Stimulated activated naive CD4-positive, alpha-beta T cell (primary cell): Measurements from ENCODE around the gene BTG2.
"Not testable (repeated sequence)": the region's sequence is repeated elsewhere in the genome, so short reads cannot be mapped to it uniquely, and the experiment has no call there.

ENCODE experiments used
- DNase-seq, 6 experiments: peaks; one replicate each; lab custom pipeline; 2025; lab: John Stamatoyannopoulos, UW

Gene BTG2

DNA sequence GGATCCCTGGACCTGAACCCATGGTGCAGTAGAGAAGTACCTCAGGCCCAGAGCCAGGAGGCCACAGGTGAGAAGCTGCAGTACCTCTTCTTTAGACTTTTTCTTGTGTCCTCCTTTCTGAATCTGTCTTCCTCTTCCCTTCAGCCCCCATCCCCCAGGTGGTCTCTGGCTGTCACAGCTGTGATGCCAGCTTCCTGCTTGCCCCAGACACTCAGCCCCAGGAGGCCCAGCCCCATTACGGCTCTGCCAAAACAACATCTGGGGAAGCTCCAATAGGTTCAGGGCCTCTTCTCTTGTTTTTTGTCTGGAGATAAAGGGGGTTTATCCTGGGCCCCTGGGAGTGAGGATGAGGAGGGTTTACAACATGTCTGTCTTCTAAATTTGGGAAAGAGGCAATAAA lies 9.5 kb upstream of the BTG2 start:
- DNase-seq, result no peak

DNA sequence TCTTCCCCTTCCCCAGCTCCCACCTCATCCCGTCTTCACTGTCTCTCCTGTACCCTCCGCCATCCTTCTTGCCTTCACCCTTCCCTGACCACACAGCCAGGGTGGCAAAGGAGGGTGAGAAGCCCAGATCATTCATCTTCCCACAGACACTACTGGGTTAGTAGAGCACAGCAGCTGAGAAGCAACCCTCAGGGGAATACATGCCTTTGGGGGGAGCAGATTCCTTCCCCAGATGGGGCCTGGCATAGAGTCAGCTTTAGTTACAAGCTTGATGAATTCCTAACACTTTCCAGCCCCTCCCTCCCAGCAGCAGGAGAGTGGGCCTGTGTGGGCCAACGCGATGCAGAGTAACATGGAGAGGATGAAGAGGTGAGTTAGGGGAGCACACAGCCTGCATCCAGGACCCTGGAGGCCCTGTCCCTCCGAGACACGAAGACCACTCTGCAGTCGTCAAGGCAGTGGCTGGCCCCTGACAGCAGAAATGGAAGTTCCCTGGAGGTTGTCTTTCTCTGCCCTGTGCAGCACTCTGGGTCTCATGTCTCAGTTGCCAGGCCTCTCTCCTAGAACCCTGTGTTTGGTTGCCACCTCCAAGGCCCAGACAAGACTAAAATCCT lies 8.8 kb upstream of the BTG2 start:
- no peak for DNase-seq

DNA sequence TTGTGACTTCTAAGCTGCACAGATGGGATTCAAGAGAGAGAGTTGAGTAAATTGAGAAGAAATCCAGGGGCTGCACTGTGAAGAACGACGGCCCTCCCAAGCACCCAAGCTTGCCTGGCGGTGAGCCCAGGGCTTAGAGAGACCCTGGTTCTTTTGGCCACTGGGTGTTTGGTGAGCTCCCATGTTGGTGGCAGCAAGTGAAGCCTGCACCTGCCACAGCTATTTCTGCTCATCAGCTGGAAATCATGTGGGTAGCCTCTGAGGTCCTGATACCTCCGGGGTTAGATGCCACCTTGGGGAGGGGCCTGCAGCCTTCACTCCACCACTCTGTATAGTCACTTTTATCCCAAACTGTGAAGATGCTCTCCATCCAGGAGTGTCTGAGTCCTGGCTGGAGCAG lies 6.2 kb upstream of the BTG2 start:
- no peak for DNase-seq

DNA sequence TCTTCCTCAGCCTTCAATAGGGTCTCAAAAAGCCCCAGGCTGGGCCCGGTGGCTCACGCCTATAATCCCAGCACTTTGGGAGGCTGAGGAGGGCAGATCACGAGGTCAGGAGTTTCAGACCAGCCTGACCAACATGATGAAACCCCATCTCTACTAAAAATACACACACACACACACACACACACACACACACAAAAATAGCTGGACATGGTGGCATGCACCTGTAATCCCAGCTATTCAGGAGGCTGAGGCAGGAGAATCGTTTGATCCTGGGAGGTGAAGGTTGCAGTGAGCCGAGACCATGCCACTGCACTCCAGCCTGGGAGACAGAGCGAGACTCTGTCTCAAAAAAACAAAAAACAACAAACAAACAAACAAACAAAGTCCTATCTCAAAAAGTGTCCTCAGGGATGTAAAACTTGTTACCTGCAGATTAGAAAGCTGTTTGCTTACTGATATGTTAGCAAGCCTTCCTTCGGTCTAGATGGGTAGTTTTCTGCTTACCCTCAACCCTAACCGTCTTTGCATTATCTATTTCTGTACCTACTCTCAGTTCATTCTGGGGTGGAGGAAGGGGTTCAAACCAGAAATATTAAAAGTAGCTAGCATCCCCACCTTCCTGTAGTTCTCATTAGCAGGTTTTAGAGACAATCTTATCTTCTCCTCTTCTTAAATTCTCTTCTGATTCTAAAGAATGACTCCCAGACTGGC lies 5.4 kb upstream of the BTG2 start:
- not testable (repeated sequence) for DNase-seq

DNA sequence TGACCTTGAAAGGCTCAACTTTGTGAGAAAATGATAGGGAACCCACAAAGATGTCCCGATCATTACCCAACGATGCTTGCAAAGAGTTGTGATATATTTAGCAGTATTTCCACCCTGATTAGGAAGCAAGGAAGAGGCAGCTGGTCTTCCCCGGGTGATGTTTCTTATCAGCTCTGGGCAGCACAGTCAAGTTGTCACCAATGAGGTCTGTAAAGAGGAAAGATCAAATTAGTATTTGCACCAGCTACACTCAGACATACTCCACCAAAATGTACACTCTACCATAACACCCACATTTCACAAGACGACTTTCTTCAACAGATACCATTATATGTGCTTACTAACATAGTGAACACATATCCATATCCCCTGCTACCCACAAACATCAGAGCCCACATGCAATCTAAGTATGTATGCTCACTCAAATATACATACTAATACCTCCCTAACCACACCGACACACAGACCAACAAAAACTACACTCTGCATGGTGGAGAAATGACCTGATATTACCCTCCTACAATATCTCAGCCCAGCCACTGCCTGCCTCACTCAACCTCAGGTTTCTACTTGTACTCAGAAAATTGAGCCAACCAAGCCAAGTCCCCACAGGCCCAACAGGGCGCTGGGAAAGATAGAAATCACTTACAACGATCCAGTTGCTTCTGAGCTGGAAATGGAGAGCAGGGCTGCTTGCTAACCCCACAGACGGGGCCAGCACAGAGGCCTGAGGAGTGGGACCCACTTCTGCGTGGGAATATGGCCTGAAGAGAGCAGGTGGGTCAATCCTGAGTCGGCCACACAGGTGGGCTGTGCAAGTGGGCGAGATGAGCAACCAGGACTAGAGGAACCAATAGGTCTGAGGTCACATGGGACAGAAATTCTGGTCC lies 4.6 kb upstream of the BTG2 start:
- DNase-seq, result no peak

DNA sequence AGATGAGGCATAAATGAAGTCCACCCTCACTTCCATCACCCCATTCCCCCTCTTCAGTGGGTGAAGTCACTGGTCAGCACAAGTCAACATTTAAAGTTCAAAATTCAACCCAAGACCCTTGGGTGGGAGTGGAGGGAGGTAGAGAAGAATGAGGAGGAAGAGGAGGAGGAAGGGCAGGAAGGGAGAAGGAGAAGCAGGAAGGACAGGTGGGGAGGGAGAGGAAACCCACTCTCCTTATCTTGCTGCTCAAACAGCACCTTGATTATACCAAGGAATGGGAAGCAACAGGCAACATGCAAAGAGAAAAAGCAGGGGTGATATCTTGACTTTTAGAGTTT lies 4.0 kb upstream of the BTG2 start:
- DNase-seq, result no peak

DNA sequence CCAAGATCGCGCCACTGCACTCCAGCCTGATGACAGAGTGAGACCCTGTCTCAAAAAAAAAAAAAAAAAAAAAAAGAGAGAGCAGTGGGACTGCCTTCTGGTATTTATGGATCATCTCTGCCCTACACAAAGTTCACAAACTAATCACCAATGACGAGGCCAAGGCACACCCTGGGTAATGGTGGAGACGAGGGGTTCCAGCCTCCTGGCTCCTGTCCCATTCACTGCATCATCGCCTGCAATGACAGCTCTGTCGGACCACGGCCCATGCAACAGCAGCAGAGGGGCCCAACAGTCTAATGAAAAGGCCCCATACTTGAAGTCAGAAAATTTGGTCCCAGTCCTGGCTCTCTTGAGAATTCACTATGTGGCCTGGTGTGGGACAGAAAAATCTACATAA lies 2.9 kb upstream of the BTG2 start:
- no peak for DNase-seq

DNA sequence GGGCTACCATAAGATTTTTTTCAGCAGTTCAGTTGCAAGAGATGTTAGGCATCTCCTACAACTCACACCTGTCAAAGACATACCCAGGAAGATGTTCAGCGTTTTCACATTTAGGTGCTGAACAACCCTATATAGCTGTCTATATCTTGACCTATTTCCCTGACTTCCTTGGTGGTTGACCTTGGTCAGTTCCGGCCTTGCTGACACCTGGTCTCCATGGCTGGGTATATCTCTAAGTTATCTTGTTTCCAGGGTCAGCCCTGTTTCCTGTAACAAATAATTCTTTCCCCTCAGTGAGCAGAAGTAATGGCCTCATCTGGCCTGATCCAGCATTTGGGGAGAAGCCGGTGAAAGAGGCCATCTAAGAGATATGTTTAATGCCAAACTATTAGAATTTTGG lies 2.4 kb upstream of the BTG2 start:
- no peak for DNase-seq

DNA sequence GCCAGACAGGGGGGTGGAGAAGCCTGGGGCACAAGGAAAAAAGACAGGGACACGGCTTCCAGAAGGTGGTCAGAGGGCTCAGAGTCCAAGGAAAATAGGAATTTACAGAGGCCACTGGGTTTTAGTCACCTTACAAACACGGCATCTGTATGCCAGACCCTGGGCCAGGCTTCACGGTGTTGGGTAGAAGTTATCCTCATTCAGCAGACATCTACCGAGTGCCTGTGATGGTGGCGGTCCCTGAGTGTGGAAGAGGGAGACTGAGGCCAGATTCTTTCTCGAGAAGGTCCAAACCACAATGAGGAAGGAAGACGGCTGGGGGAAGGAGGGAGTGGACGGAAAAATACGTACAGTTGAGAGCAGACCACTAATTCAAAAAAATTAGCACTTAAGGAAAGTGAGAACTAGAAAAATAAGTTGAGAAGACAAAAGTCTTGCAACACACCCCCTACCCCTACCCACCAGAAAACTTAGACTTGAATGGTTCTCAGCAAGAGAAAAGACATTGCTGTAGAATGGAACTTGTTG lies 864 bp upstream of the BTG2 start:
- DNase-seq, result no peak

DNA sequence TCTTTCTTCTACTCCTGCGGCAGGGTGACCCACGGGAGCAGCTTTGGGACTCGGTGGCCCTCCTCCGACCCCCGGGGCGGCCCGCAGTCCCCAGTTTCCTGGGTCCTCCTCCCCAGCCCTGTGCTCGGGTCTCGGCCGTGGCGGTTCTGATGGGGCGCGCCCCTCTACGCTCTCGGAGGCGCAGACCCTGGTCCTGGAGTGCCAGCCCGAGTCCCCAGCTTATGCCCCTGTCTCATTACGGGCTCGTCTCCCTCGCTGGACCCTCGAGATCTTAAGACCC lies 430 bp downstream of the BTG2 start:
- peak in 3 of 6 experiments; percentile 53 to 80 (median 71) for DNase-seq

DNA sequence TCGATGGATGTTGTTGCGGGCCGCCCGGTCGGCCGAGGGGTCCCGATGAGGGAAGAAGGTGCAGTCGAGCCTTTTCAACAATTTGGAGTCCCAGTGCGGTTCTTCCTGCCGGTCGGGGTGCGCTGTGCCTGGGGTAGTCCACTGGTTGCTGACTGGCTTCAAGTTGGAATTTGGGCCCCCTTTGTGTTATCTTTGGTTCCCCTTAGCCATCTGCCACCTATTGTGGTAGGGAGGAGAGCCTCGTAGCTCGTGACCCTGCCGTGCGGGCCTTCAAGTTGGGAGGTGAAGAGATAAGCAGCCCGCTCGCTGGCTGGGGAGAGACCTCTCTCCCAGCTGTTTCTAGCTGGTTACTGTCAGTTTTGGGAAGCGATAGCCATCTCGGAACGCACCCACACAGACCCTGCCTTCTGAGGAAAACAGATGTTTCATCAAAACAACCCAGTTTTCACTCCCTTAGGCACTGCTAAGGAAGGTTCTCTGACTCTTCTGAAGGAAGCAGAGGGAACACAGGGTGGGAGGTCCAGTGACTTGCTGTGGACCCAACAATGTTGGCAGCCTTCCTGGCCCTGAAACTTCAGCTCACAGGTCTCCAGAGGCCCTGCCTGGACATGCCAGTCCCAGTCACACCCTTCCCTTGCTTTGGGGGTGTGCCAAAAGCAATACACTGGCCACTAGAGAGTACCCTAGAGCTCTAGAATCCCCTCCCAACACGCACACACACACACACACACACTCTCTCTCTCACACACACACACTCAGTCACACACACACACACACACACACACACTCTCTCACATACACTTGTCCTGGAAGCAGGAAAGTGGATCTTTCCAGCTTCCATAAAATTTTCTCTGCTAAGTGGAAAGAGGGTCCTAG lies 1.0 kb downstream of the BTG2 start:
- peak in 5 of 6 experiments; percentile 20 to 77 (median 43) for DNase-seq

DNA sequence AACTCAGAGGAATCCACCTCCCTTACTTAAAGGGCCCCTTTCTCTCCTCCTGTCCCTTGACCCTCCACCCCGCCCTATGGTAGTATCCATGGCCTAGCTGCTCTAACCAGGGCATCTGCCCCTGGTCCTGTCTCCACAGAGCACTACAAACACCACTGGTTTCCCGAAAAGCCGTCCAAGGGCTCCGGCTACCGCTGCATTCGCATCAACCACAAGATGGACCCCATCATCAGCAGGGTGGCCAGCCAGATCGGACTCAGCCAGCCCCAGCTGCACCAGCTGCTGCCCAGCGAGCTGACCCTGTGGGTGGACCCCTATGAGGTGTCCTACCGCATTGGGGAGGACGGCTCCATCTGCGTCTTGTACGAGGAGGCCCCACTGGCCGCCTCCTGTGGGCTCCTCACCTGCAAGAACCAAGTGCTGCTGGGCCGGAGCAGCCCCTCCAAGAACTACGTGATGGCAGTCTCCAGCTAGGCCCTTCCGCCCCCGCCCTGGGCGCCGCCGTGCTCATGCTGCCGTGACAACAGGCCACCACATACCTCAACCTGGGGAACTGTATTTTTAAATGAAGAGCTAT lies 1.7 kb downstream of the BTG2 start:
- peak in 4 of 6 experiments; percentile 19 to 67 (median 32) for DNase-seq

DNA sequence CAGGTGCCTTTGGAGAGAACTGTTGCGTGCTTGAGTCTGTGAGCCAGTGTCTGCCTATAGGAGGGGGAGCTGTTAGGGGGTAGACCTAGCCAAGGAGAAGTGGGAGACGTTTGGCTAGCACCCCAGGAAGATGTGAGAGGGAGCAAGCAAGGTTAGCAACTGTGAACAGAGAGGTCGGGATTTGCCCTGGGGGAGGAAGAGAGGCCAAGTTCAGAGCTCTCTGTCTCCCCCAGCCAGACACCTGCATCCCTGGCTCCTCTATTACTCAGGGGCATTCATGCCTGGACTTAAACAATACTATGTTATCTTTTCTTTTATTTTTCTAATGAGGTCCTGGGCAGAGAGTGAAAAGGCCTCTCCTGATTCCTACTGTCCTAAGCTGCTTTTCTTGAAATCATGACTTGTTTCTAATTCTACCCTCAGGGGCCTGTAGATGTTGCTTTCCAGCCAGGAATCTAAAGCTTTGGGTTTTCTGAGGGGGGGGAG lies 2.4 kb downstream of the BTG2 start:
- peak in 1 of 6 experiments; percentile 52 for DNase-seq

DNA sequence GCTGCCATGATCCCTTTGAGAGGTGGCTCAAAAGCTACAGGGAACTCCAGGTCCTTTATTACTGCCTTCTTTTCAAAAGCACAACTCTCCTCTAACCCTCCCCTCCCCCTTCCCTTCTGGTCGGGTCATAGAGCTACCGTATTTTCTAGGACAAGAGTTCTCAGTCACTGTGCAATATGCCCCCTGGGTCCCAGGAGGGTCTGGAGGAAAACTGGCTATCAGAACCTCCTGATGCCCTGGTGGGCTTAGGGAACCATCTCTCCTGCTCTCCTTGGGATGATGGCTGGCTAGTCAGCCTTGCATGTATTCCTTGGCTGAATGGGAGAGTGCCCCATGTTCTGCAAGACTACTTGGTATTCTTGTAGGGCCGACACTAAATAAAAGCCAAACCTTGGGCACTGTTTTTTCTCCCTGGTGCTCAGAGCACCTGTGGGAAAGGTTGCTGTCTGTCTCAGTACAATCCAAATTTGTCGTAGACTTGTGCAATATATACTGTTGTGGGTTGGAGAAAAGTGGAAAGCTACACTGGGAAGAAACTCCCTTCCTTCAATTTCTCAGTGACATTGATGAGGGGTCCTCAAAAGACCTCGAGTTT lies 3.1 kb downstream of the BTG2 start:
- DNase-seq, result peak in 1 of 6 experiments; percentile 56

DNA sequence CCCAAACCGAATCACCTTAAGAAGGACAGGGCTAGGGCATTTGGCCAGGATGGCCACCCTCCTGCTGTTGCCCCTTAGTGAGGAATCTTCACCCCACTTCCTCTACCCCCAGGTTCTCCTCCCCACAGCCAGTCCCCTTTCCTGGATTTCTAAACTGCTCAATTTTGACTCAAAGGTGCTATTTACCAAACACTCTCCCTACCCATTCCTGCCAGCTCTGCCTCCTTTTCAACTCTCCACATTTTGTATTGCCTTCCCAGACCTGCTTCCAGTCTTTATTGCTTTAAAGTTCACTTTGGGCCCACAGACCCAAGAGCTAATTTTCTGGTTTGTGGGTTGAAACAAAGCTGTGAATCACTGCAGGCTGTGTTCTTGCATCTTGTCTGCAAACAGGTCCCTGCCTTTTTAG lies 3.6 kb downstream of the BTG2 start:
- DNase-seq, result peak in 1 of 6 experiments; percentile 52

DNA sequence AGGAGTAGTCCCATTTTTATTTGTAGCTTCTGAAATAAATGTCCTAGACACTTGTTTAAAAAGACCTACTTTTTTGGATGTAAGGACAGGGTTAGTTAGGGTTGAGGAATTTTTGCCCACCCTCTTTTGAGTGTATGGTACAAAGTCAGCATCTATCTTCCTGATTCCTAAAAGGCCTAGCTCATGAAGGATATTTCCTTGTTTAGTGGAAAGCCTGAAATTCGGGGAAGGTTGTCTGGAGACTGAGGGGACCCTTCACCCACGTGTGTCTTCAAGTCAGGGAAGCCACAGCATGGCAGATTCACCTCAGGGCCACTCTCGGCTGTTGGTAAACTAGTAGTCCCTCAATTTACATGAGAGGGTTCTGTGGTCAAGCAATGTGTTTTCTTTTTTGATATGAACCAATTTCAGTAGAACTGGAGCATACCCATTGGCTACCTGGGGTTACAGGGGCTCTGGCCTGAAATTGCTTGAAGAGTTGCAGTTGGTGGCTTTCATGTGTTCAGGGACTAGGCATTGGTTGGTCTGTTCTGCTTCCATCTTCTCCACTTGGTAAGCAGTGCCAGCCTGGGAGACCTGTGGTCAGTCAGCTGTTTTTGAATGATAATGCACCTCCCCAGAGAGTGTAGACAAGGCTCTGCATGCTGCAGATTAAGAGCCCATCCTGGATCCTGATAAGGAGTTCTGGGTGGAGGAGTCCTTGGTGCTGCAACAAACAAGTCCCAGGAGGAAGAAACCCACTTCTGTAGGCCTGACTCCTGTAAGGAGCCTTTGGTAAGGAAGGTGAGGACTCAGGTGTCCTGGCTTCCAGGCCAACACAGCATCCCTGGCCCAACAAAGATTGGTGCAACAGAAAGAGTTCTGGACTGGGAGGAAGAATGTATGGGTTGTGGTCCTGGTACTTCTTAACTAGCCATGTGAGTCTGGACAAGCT lies 6.3 kb downstream of the BTG2 start:
- DNase-seq, result peak in 1 of 6 experiments; percentile 33

DNA sequence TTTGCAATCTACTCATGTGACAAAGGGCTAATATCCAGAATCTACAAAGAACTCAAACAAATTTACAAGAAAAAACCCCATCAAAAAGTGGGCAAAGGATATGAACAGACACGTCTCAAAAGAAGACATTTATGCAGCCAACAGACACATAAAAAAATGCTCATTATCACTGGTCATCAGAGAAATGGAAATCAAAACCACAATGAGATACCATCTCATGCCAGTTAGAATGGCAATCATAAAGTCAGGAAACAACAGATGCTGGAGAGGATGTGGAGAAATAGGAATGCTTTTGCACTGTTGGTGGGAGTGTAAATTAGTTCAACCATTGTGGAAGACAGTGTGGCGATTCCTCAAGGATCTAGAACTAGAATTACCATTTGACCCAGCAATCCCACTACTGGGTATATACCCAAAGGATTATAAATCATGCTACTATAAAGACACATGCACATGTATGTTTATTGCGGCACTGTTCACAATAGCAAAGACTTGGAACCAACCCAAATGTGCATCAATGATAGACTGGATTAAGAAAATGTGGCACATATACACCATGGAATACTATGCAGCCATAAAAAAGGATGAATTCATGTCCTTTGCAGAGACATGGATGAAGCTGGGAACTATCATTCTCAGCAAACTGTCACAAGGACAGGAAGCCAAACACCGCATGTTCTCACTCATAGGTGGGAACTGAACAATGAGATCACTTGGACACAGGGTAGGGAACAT lies 8.9 kb downstream of the BTG2 start:
- not testable (repeated sequence) for DNase-seq

DNA sequence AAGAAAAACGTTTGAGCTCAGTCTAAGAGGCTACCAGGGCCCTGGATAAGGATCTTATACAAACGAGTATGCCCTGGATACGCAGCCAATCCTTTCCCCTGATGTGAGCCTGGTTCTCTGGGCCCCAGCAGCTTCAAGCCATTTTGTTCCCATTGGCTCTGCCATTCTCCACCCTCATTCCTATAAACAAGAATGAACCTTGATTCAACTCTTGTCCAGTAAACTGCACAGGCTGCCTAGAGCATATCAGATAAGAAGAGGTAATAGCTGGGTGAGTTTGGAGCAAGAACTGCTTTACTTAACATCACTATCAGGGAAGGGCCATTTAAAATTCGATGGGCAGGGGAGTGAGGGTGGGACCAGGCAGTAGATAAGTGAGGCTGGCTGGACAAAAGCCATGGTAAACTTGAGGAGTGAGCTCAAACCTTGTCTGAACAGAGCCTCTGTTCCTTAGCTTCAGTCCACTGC lies 11.3 kb downstream of the BTG2 start:
- no peak for DNase-seq
